ENCODE measurements around the gene GGT5.
"Not testable (repeated sequence)": the region's sequence is repeated elsewhere in the genome, so short reads cannot be mapped to it uniquely, and the experiment has no call there.

DNA sequence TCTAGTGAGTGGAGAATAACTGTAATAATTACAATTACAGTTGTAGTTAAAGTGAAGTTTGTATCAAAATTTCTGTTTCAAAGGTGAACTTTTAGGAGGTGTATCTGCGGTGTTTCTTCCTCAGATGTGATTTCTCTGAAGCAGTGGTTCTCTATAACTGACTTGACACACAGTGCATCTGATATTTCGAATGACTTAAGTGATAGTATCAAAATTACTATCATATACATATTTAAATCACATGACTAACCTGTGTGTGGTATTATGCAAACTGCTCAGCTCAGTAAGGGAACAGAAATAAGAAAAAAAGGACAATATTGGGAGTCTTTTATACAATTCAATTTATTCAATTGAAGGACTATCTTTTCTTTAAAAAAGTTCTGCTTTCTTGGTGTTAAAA is 28.1 kb upstream of the GGT5 start:
- TF ChIP-seq CTCF (IDR thresholded peaks at IDR 0.05; ENCODE audit: insufficient read depth, low read length); REST (IDR thresholded peaks at IDR 0.05; ENCODE audit: insufficient replicate concordance, low read depth); POLR2AphosphoS5 (IDR thresholded peaks at IDR 0.05; ENCODE audit: low read depth): not testable (repeated sequence)

All from HL-60 (cell line).